Effector CD4-positive, alpha-beta T cell (primary cell): ENCODE measurements around the gene NDUFA7.
"Not testable (repeated sequence)": the region's sequence is repeated elsewhere in the genome, so short reads cannot be mapped to it uniquely, and the experiment has no call there.

Experiments used
- DNase-seq: peaks from one replicate; pipeline ENCODE4 v3.0.0-alpha.2; 2020

The NDUFA7 gene

GRCh38 chr19:8341504-8341903 lies 20.3 kb upstream of the NDUFA7 start:
- not testable (repeated sequence) for DNase-seq

- DNase-seq, result no peak
These were observed 19.3 kb upstream of the NDUFA7 start for GRCh38 chr19:8340341-8341096.

GRCh38 chr19:8338835-8339234 lies 17.7 kb upstream of the NDUFA7 start:
- DNase-seq, result no peak

- DNase-seq, result no peak
These were observed 16.6 kb upstream of the NDUFA7 start for GRCh38 chr19:8337728-8338127.

- no peak for DNase-seq
These were observed 15.5 kb upstream of the NDUFA7 start for GRCh38 chr19:8336660-8337059.

GRCh38 chr19:8336072-8336569 lies 14.9 kb upstream of the NDUFA7 start:
- no peak for DNase-seq

- no peak for DNase-seq
These were observed 14.3 kb upstream of the NDUFA7 start for GRCh38 chr19:8335343-8336071.

- DNase-seq, result no peak
These were observed 13.5 kb upstream of the NDUFA7 start for GRCh38 chr19:8334458-8335342.

GRCh38 chr19:8333767-8334457 lies 12.7 kb upstream of the NDUFA7 start:
- DNase-seq, result no peak

- DNase-seq, result no peak
These were observed 12.0 kb upstream of the NDUFA7 start for GRCh38 chr19:8332976-8333766.

GRCh38 chr19:8331263-8331845 lies 10.2 kb upstream of the NDUFA7 start:
- DNase-seq, result no peak

- DNase-seq, result no peak
These were observed 8.8 kb upstream of the NDUFA7 start for GRCh38 chr19:8329996-8330395.

GRCh38 chr19:8325454-8325853 lies 4.3 kb upstream of the NDUFA7 start:
- DNase-seq, result no peak

GRCh38 chr19:8324186-8325050 lies 3.2 kb upstream of the NDUFA7 start:
- DNase-seq, result no peak

GRCh38 chr19:8323781-8324185 lies 2.6 kb upstream of the NDUFA7 start:
- DNase-seq, result no peak

GRCh38 chr19:8322638-8322997 lies 1.4 kb upstream of the NDUFA7 start:
- DNase-seq, result no peak

- DNase-seq, result no peak
These were observed 937 bp upstream of the NDUFA7 start for GRCh38 chr19:8321986-8322637.

GRCh38 chr19:8320564-8321066 lies 560 bp downstream of the NDUFA7 start:
- no peak for DNase-seq

- no peak for DNase-seq
These were observed 1.2 kb downstream of the NDUFA7 start for GRCh38 chr19:8319807-8320520.
